MM.1S (cell line): ENCODE data around the gene SNX30.

Source experiments
- DNase-seq: peaks from one replicate; pipeline ENCODE4 v3.0.0-alpha.2; 2015
- H2AFZ ChIP-seq: fragments of 300-600 bp; sonication (generic); 2 replicates; pipeline ENCODE4 v1.6.0; 2016; ENCODE audit warnings: antibody characterized with exemption, low read length
- H3F3A ChIP-seq: fragments of 300-600 bp; sonication (generic); 2 replicates; pipeline ENCODE4 v1.6.1; 2016; ENCODE audit warnings: mild to moderate bottlenecking, antibody characterized with exemption, low read length, moderate library complexity, mixed read lengths; ENCODE audit not compliant: insufficient read depth
- H3K27ac ChIP-seq: fragments of 300-600 bp; sonication (generic); 2 replicates; pipeline ENCODE4 v1.5.1; 2016; ENCODE audit warnings: mild to moderate bottlenecking, low read length
- H3K27me3 ChIP-seq: fragments of 300-600 bp; sonication (generic); replicated peaks from 2 replicates; pipeline ENCODE4 v1.6.0; 2016; ENCODE audit warnings: low read length; ENCODE audit not compliant: insufficient read depth
- H3K36me3 ChIP-seq: fragments of 300-600 bp; sonication (generic); replicated peaks from 2 replicates; pipeline ENCODE4 v1.6.1; 2016; ENCODE audit warnings: mild to moderate bottlenecking, low read length, mixed read lengths; ENCODE audit not compliant: insufficient read depth
- H3K4me1 ChIP-seq: fragments of 300-600 bp; sonication (generic); 2 replicates; pipeline ENCODE4 v1.6.1; 2016; ENCODE audit warnings: low read length, mixed read lengths
- H3K4me2 ChIP-seq: fragments of 300-600 bp; sonication (generic); 2 replicates; pipeline ENCODE4 v1.6.0; 2016; ENCODE audit warnings: low read depth, low read length
- H3K4me3 ChIP-seq: fragments of 300-600 bp; sonication (generic); 2 replicates; pipeline ENCODE4 v1.5.1; 2016; ENCODE audit warnings: low read length, mixed read lengths
- H3K79me2 ChIP-seq: fragments of 300-600 bp; sonication (generic); 2 replicates; pipeline ENCODE4 v1.6.1; 2016; ENCODE audit warnings: mixed run types, low read length, mixed read lengths
- H3K9ac ChIP-seq: fragments of 300-600 bp; sonication (generic); 2 replicates; pipeline ENCODE4 v1.6.1; 2016; ENCODE audit warnings: low read length, mixed read lengths
- H3K9me2 ChIP-seq: fragments of 300-600 bp; sonication (generic); replicated peaks from 2 replicates; pipeline ENCODE4 v1.6.1; 2016; ENCODE audit warnings: mild to moderate bottlenecking, low read length, mixed read lengths; ENCODE audit not compliant: insufficient read depth
- H3K9me3 ChIP-seq: fragments of 300-600 bp; sonication (generic); replicated peaks from 2 replicates; pipeline ENCODE4 v1.6.1; 2016; ENCODE audit warnings: mild to moderate bottlenecking, low read length, mixed read lengths; ENCODE audit not compliant: insufficient read depth
- H4K20me1 ChIP-seq: fragments of 300-600 bp; sonication (generic); 2 replicates; pipeline ENCODE4 v1.6.1; 2016; ENCODE audit warnings: mild to moderate bottlenecking, low read length, moderate library complexity, mixed read lengths; ENCODE audit not compliant: insufficient read depth
- EZH2 ChIP-seq: fragments of 300-600 bp; sonication (generic); optimal IDR thresholded peaks from 2 replicates; pipeline ENCODE3; 2017; ENCODE audit warnings: low read depth, mild to moderate bottlenecking, antibody characterized with exemption, low read length, mixed read lengths
- EZH2phosphoT487 ChIP-seq: fragments of 300-600 bp; sonication (generic); IDR thresholded peaks from 2 replicates; pipeline ENCODE4 v1.6.1; 2018; ENCODE audit warnings: antibody characterized with exemption, low read length
- TF ChIP-seq, protein P1 (sequence below): fragments of 300-600 bp; sonication (generic); IDR thresholded peaks from 2 replicates; pipeline ENCODE4 v1.5.1; 2016; ENCODE audit warnings: antibody characterized with exemption, low read length, mixed read lengths

Gene SNX30

DNA sequence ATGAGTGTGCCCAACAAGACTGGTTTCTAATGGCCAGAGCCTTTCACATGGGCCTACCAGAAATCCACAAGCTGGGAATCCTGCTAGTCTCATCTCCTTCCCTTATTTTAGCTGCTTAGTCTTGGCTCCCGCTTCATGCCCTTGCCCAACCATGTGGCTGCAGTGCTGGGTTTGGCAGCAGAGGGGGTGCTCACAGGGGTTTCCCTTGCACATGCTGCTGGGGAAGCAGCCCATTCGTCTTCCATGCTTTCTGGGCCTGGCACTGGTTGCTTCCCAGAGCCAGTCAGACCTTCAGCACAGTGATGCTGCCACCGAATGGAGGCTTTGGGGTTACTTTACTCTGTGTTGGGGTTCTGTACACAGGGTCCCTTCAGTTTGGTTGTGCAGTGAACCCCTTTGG is 113.8 kb downstream of the SNX30 start:
- Histone ChIP-seq H3F3A (no peaks in the 10 kb centered on the region), H3K36me3 (no peaks in the 10 kb centered on the region), H3K9ac (no peak overlapping the region), H3K4me3 (no peak overlapping the region), H3K27me3 (no peaks in the 10 kb centered on the region), H4K20me1 (peaks cover 2% of the 10 kb centered on the region; the same call in 1 of the 2 replicates), H3K9me2 (no peaks in the 10 kb centered on the region), H2AFZ (no peak overlapping the region), H3K4me2 (no peak overlapping the region), H3K27ac (no peak overlapping the region), H3K79me2 (no peaks in the 10 kb centered on the region), H3K9me3 (no peaks in the 10 kb centered on the region), H3K4me1 (no peaks in the 10 kb centered on the region)
- no peak for DNase-seq
- TF ChIP-seq EZH2phosphoT487: no peak
- no peak for TF ChIP-seq EZH2
- TF ChIP-seq, protein P1, sequence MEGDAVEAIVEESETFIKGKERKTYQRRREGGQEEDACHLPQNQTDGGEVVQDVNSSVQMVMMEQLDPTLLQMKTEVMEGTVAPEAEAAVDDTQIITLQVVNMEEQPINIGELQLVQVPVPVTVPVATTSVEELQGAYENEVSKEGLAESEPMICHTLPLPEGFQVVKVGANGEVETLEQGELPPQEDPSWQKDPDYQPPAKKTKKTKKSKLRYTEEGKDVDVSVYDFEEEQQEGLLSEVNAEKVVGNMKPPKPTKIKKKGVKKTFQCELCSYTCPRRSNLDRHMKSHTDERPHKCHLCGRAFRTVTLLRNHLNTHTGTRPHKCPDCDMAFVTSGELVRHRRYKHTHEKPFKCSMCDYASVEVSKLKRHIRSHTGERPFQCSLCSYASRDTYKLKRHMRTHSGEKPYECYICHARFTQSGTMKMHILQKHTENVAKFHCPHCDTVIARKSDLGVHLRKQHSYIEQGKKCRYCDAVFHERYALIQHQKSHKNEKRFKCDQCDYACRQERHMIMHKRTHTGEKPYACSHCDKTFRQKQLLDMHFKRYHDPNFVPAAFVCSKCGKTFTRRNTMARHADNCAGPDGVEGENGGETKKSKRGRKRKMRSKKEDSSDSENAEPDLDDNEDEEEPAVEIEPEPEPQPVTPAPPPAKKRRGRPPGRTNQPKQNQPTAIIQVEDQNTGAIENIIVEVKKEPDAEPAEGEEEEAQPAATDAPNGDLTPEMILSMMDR: no peak

GRCh38 chr9:112864982-112865381 is 114.4 kb downstream of the SNX30 start:
- H3K27ac ChIP-seq: no peak overlapping the region
- TF ChIP-seq, protein P1: no peak
- no peak for TF ChIP-seq EZH2
- TF ChIP-seq EZH2phosphoT487: no peak

DNA sequence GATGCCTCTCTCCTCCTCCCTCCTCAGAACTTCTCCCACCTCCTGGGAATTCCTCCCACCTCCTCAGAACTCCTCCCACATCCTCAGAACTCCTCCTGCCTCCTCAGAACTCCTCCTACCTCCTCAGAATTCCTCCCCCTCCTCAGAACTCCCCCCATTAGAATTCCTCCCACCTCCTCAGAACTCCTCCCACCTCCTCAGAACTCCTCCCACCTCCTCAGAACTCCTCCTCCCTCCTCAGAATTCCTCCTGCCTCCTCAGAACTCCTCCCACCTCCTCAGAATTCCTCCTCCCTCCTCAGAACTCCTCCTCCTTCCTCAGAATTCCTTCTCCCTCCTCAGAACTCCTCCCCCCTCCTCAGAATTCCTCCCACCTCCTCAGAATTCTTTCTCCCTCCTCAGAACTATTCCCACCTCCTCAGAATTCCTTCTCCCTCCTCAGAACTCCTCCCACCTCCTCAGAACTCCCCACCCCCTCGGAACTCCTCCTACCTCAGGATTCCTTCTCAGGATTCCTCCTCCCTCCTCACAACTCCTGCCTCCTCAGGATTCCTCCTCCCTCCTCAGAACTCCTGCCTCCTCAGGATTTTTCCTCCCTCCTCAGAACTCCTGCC is 116.2 kb downstream of the SNX30 start:
- no peak overlapping the region for H2AFZ ChIP-seq
- H3K4me3 ChIP-seq: no peak overlapping the region
- H3F3A ChIP-seq: no peaks in the 10 kb centered on the region
- H4K20me1 ChIP-seq: peaks cover 2% of the 10 kb centered on the region; the same call in 1 of the 2 replicates
- no peak overlapping the region for H3K27ac ChIP-seq
- H3K27me3 ChIP-seq: no peaks in the 10 kb centered on the region
- H3K9ac ChIP-seq: no peak overlapping the region
- no peaks in the 10 kb centered on the region for H3K79me2 ChIP-seq
- TF ChIP-seq, protein P1: no peak
- TF ChIP-seq EZH2phosphoT487 (no peak), EZH2 (no peak)
- H3K4me2 ChIP-seq: no peak overlapping the region
- H3K36me3 ChIP-seq: no peaks in the 10 kb centered on the region
- H3K9me2 ChIP-seq: no peaks in the 10 kb centered on the region
- no peaks in the 10 kb centered on the region for H3K9me3 ChIP-seq
- no peak for DNase-seq
- no peaks in the 10 kb centered on the region for H3K4me1 ChIP-seq

More at GRCh38 chr9:112864982-112865381, 114.4 kb downstream of the SNX30 start:
- H3K9me3 ChIP-seq: no peaks in the 10 kb centered on the region
- no peak overlapping the region for H2AFZ ChIP-seq
- H3K79me2 ChIP-seq: no peaks in the 10 kb centered on the region
- H3K36me3 ChIP-seq: no peaks in the 10 kb centered on the region
- no peaks in the 10 kb centered on the region for H3K4me1 ChIP-seq
- no peaks in the 10 kb centered on the region for H3K27me3 ChIP-seq
- no peak overlapping the region for H3K4me2 ChIP-seq
- H3K4me3 ChIP-seq: no peak overlapping the region
- DNase-seq: no peak
- H4K20me1 ChIP-seq: peaks cover 2% of the 10 kb centered on the region; the same call in 1 of the 2 replicates
- no peaks in the 10 kb centered on the region for H3F3A ChIP-seq
- H3K9me2 ChIP-seq: no peaks in the 10 kb centered on the region
- no peak overlapping the region for H3K9ac ChIP-seq
